ENCODE data around the gene MED8.

The MED8 gene

GRCh38 chr1:43334453-43335205, 55.0 kb downstream of the MED8 start:
- no peak for DNase-seq (ENCODE audit: low read depth in 2 of 2)

All from stimulated activated CD8-positive, alpha-beta memory T cell treated with anti-CD3 and anti-CD28 coated beads, Interleukin-7, amount 100 ng/mL, for 4 hours (primary cell).